ENCODE measurements around the gene GRAMD2A.

GRCh38 chr15:72202302-72202701, 4.7 kb upstream of the GRAMD2A start:
- no peak for TF ChIP-seq CTCF (IDR thresholded peaks at IDR 0.05)
- no peak for TF ChIP-seq POLR2AphosphoS5 (IDR thresholded peaks at IDR 0.05)
- TF ChIP-seq POLR2A (IDR thresholded peaks at IDR 0.05) = no peak
